G401 (cell line): ENCODE measurements around the gene FBXL20. TPM values are rescaled to one million over a fixed set of nuclear protein-coding genes. Genes with fewer than 3 reads are reported as not detected.
A peak's percentile ranks its signal among the peaks of the same experiment; 100 is the strongest.
"Not testable (repeated sequence)": the region's sequence is repeated elsewhere in the genome, so short reads cannot be mapped to it uniquely, and the experiment has no call there.

Source experiments
- DNase-seq: peaks from one replicate; pipeline ENCODE4 v3.0.0-alpha.2; 2015; ENCODE audit warnings: low spot score
- in situ Hi-C: cut with HindIII; loops from 2 replicates; pipeline ENCODE4 v1.10.0; 2016; ENCODE audit warnings: low sequenced_read_pairs, mixed read lengths
- total RNA-seq: library from RNA; depleted of rRNA; stranded (reverse); fragments of >200 nt; shearing (Covaris generic); gene quantifications from 2 replicates; pipeline ENCODE4 v1.2.3, GENCODE V29; 2014; rRNA removed

Gene FBXL20, protein sequence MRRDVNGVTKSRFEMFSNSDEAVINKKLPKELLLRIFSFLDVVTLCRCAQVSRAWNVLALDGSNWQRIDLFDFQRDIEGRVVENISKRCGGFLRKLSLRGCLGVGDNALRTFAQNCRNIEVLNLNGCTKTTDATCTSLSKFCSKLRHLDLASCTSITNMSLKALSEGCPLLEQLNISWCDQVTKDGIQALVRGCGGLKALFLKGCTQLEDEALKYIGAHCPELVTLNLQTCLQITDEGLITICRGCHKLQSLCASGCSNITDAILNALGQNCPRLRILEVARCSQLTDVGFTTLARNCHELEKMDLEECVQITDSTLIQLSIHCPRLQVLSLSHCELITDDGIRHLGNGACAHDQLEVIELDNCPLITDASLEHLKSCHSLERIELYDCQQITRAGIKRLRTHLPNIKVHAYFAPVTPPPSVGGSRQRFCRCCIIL
- total RNA-seq = 4.3 and 11.0 TPM in 2 replicates

DNA sequence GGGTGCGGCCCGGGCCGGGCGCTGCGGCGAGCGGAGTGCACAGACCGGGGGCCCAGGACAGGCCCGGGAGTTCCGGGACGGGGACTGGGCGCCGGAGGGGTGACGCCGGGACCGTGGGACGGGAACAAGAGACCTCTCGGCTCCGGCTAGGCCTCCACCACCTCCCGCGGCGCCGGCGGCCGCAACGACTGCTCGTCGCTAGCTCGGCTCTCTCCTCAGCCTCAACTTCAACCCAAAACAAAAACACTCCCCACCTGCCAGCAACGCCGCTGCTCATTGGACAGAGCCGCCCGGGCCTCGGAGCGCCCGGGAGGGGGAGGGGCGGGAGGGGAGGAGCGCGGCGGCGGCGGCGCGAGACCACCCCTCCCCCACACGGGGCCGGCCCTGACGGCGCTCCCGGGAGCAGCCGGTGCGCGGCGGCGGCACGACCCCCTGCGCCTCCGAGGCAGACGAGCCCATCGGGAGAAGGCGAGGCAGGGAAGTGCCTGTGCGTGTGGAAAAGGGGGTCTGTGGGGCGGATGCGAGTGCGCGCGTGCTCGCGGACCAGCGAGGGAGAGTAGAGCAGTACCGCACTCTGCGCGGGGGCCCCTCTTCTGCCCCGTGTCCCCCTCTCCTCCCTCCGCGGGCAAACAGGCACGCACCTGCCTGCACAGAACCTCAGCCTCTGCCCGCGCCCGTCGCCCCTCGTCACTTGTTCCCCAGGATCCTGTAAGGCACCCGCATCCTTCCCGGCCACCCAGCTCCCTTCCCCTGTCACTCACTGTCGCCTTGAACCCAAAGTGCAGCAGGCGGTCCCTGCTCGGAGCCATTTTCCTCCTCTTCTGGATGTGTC, at the start of gene FBXL20:
Gene FBXL20, minus strand, starts transcription at position 215 of the 832 bp plus-strand sequence. CDS start 224 bp downstream, outside the sequence.
- in situ Hi-C loops = no loop called here

DNA sequence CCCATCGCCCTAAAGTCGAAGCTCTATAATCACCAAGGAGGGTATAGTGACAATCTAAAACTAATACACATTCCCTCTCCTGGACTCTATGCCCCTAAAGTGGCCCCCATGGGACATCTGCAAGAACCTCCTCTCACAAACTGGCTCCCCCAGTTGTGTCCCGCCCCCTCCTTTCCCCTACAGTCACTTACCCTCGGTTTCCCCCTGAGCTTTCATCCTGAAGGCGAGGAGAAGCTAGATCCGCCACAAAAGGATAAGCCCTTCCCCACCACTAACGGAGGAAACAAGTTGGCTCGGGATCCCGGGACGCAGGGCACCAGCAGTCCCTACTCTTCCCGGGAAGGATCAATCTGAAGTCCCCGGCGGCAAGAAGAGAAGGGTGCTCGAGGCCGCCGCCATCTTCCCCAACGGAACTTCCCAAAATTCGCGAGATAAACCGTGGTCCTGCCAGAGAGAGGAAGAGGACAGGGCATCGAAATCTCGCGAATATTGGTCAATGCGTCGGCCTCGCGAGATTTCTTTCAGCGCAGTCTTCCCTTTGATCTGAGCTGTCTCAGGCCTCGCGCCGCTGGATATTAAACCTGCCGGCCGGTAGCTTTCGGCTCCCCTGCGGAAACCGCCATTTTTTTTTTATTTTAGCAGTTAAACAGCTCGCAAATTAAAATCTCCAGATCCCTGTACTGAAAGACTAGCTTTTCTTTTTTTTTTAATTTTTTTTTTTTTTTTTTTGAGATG, 49.6 kb upstream of the FBXL20 start, which contains the start of gene MED1:
Gene MED1, minus strand, starts transcription at position 417 of the 735 bp plus-strand sequence. Its CDS starts 201 bp downstream, at position 216.
- DNase-seq = peak; percentile 97
- in situ Hi-C loops = loop anchor here (5.0 kb wide), 1 partner anchor 44 kb away; no protein-coding TSS in a partner anchor

More for the DNA sequence above, at the start of gene FBXL20:
- peak; percentile 88 for DNase-seq

DNA sequence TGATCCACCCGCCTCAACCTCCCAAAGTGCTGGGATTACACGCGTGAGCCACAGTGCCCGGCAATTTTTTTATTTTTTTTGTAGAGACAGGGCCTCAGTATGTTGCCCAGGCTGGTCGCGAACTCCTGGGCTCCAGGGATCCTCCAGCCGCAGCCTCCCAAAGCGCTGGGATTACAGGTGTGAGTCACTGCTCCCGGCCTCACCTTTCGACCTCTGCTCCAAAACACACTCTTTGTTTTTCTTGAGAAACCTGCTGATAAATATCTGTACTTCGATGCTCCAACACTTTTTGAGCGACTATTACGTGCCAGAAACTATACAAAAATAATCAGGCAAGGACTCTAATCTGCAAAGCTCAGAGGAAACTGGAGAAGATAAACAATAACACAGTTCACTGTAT, 48.6 kb upstream of the FBXL20 start:
- no peak for DNase-seq

DNA sequence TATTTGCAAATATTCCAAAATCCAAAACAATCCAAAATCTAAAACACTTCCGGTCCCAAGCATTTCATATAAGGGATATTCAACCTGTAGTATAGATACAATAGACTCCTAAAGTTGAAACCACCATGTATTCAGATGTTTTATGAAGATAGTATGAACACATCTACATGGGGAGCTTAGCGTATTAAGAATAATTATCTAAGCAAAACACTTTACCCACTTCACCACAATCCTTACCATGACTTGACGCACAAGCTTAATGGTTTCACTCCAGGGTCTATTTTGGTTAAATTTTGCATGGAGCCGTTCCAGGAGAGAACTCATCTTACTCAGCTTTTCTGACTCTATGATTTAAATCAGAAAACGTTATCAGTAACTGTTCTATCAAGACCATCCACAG, 46.1 kb upstream of the FBXL20 start:
- DNase-seq = no peak
- in situ Hi-C loops = no loop called here

More for the DNA sequence above, 48.6 kb upstream of the FBXL20 start:
- in situ Hi-C loops = loop anchor here (5.0 kb wide), 1 partner anchor 43 kb away; no protein-coding TSS in a partner anchor

DNA sequence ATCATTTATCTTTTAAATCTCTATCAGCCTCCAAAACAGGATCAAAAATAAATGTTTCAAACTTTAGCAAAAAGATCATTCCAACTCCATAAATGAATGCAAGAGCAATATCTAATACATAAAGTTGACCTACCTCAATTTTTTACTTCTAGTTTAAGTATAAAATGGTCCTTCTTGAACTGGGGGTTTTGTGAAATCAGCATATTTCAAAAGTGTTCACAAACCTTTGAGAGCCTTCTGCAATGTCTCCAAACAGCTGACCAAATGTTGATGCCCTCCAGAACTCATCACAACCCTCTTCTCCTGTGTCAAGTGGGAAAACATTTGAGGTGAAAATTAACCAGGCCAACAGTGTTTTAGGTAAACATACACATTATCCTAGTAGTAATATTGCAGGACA, 41.9 kb upstream of the FBXL20 start:
- in situ Hi-C loops = no loop called here
- no peak for DNase-seq

DNA sequence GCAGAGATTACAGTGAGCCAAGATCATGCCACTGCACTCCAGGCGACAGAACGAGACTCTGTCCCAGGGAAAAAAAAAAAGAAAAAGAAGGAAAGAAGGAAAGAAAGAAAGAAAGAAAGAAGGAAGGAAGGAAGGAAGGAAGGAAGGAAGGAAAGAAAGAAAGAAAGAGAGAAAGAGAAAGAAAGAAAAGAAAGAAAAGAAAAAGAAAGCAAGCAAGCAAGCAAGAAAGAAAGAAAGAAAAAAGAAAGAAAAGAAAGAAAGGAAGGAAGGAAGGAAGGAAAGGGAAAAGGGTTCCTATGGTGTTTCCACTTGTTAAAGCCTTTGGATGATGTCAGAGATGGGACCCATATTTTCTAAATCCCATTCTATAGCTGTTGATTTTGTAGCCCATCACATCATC, 38.4 kb upstream of the FBXL20 start:
- in situ Hi-C loops, DNase-seq: not testable (repeated sequence)

DNA sequence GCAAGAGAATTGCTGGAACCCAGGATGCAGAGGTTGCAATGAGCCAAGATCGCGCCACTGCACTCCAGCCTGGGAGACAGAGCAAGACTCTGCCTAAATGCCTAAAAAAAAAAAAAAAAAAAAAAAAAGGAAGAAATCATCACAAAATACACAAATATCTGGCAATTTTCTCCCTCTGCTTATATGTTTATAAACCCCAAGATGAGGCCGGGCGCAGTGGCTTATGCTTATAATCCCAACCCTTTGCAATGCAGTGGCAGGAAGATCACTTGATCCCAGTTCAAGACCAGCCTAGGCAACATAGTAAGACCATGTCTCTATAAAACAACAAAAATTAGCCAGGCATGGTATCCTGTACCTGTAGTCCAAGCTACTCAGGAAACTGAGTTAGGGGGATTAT, 28.2 kb upstream of the FBXL20 start:
- no peak for DNase-seq
- in situ Hi-C loops = no loop called here

DNA sequence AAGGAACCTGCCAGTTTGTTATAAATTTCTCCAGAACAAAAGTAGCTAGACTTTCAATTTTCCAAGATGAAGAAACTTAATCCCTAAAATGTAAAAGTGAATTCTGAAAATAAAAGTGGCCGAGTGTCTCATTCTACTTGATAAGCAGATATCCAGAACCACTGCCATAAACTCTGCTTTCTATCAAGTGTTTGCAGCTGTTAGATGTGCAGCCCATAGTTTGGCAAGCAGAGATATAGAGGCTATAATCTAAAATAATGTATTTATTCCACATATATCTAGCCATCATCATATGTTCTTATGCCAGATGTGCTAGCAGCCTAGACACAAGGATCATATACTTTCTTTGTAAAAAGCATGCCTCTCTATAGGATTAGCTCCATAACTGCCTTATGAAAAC, 14.7 kb upstream of the FBXL20 start:
- in situ Hi-C loops = no loop called here
- DNase-seq = no peak

DNA sequence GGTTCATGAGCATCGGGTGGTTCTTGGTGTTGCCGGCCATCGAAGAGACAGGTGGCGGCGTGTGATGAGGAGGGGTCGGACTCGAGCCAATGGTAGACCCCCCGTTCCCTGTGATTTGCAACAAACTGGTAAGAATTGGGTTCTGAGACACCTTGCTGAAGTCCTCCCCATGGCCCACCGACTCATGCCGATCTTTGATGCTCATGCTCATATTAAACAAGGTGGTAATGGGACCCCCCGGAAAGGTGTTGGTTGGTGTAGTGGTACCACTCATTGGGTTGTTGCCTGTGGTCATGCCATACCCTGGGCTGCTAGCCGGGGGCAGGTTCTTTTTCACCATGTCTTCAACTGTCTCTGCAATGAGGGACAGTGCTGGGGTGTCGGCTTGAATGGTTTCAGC, 8.9 kb upstream of the FBXL20 start:
- no peak for DNase-seq
- in situ Hi-C loops = no loop called here

DNA sequence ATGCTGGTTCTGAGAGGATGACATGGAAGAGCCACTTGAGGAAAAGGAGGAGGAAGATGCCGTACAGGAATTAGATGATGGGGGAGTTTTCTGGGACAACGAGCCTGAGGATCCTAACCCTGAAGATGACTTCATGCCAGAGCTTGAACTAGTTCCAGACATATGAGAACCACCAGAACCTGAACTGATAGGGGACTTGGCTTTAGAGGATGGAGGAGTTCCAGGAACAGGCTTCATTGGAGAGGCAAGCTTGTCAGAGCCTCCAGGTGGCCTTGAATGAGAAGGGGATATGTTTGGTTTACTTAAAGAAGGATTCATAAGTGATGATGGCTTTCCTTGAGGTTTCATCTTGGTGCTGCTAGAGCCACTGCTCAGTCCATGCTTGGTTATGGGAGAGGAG, 6.9 kb upstream of the FBXL20 start:
- DNase-seq = no peak
- in situ Hi-C loops = loop anchor here (5.0 kb wide), 1 partner anchor 44 kb away; the partner anchor contains the start of gene MED1

DNA sequence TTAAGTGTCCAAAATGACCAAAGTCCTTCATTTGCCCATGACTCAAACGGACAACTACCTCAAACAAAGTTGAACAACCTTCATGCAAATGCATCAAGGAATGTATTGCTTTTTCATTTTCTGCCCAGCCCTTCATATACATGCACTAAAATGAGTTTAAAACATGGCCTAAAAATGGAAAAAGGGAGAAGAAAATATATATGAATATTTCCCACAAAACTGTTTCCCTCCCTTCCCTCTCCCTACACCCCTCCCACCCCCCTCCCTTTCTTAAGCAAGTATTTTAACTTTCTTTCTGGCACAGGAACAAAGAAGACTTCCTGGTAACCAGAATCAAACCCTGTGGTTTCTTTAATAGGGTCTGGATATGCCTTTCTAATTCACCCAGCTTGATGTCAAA, 5.5 kb upstream of the FBXL20 start:
- no peak for DNase-seq
- in situ Hi-C loops = loop anchor here (5.0 kb wide), 1 partner anchor 45 kb away; the partner anchor contains the start of gene MED1

DNA sequence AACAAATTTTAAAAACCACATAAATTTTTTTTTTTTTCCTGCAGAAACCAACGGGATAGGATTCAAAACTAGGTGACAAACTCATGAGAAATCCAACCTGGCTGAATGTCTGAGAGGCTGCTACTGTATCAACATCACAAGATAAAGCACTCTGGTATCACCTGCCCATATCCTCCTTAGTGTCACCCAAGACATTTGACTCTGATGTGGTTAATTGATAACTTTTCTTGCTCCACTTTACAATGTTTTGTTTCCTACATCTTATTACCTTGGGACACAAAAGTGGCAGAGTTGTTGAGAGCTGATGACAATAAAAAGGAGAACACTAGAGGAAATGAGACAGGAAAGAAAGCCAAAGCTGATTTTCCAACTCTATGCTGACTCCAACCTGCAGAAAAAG, 4.0 kb upstream of the FBXL20 start:
- in situ Hi-C loops = loop anchor here (5.0 kb wide), 1 partner anchor 47 kb away; the partner anchor contains the start of gene MED1
- DNase-seq = no peak

DNA sequence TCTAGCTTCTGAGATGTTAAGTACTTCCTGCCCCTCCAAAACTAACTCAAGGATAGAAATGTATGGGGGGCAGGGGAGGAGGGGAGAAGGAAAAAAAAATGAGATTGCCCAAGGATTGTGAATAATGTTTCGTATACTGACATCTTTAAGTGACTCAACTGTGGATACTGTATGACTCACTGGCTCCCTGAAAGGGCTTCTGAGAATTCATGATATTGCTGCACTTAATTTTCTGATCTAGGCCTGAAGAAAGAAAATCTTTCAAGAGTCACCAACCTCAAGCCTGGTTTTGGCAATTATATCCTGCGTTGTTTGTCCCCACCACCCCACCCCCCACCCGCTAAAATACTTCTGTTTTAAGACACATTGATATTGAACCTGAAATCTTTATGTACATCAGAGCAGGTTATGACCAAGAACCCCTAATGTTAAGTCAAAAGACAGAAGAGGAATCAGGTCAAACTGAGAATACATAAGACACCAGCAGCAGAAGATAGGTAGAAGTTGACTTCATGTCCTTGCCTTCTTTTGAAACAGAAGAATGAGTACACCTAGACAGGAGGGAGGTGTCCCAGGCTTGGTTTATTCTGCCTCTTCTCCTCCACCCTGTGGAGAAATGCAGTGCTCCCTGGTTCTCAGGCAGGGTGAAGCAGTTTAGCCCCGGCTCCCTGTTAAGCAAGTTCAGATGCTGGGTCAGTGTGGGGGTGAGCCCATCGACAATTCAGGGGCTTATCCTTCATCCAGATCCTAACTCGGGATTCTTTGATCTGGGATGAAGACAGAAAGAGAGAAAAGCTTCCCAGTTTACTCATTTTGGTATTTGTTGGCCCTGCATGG, 3.3 kb upstream of the FBXL20 start:
- DNase-seq = no peak
- in situ Hi-C loops = loop anchor here (5.0 kb wide), 1 partner anchor 48 kb away; the partner anchor contains the start of gene MED1

DNA sequence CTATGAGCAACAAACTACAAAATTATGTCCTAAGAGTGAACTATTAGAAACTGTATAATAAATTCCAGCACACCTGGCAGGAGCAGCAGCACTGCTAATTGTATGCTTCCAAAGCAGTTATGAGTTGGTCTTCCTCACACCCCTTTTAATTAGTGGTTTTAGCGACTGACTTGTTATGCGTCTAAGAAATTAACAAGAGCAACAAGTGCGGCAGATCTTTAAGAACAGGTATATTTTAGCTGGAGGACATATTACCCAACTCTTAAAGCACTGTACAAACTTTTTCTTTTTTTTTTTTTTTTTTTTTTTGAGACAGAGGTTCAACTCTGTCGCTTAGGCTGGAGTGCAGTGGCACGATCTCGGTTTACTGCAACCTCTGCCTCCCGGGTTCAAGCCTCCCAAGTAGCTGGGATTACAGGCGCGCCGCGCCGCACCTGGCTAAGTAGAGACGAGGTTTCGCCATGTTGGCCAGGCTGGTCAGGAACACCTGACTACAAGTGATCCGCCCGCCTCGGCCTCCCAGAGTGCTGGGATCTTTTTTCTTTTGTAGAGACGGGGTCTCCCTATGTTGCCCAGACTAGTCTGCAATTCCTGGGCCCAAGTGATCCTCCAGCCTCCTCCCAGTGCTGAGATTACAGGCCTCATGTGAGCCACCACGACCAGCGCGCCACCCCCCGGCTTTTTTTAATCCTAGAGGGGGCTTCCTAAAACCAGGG, 1.6 kb upstream of the FBXL20 start:
- DNase-seq = no peak

DNA sequence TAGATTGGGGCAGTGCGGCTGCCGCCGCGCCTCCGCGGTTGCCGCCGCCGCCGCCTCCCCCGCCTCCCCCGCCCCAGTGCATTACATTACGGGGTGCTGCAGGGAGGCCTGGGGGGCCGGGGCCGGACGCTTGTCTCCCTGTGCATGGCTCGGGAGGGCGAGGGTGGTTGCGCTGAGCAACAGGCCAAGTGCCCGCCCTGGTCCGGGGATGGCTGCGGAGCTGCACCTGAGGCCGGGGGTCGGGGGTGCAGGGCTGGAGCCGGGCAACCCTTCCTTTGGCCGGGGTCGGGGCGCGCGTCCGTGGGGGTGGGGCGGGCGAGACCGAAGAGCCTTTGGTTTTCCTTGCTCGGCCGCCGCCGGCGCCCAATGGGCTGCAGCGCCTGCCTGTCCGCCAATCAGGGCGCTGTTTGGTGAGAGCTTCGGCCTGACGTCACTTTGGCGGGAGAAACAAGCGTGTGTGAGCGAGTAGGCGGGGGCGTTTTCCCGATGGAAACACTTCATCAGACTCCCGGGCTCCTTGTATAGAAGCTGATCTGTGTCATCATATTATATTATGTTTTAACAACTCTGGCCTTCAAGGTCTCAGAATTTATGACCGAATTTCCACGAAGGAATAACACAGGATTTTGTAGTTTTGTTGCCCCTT, 941 bp upstream of the FBXL20 start:
- in situ Hi-C loops = no loop called here
- peak; percentile 95 for DNase-seq

More for the DNA sequence above, 1.6 kb upstream of the FBXL20 start:
- in situ Hi-C loops = no loop called here

DNA sequence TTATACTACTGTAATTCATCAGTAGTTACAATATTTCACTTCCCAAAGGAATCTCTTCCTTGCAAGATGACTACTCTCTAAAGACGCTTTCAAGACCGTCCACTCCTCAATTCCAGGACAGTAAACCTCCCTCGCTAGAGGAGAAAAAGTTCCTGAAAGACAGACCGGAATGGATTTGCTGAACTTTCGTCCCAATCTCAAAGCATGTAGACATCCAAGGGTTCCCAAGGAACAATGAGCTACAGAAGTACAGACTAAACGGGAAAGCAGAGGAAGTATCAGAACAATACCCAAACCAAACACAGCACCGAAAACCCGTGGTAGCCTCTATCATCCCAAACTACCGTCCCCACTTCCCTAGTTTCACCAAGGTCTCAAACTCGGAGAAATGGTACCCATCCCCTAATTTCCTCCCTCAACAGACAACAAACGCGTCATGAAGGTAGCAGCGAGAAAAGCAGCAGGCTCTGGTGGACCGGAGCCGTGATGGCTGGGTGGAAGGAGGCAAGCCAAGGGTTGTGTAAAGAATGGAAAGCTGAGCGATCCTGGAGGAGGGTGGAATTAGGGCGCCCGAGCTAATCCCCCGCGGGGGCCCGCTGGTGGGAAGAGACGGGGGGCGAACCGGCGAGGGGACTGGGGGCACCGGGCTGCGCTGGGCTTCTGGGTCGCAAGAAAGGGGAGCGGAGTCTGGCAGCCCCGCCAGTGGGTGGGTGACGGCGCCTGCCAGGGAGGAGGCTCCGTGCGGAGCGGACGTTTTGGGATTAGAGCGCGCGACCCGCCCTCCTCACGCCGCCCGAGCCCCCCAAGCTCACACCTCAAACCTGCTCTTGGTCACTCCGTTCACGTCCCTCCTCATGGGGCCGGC, 647 bp downstream of the FBXL20 start:
- in situ Hi-C loops = no loop called here
- peak; percentile 17 for DNase-seq
